DND-41 (cell line): Measurements from ENCODE around the gene ASTN1.

Experiments
- ATAC-seq: fragments of 200-7000 bp; cut with Tn5 transposase; 3 replicates; pipeline ENCODE4 v1.9.1; 2021; ENCODE audit warnings: low read depth; ENCODE audit not compliant: insufficient read depth
- DNase-seq: peaks from one replicate; pipeline ENCODE4 v3.0.0-alpha.2; 2020
- H2AFZ ChIP-seq: 2 replicates; pipeline ENCODE4 v1.6.0; 2012; ENCODE audit warnings: low read depth, low read length
- H3K27ac ChIP-seq: 2 replicates; pipeline ENCODE4 v1.5.1; 2012; ENCODE audit warnings: low read length, inconsistent platforms
- H3K27me3 ChIP-seq: fragments of 200-600 bp; sonication (generic); 2 replicates; pipeline ENCODE4 v1.6.0; 2012; ENCODE audit warnings: low read length, mild to moderate bottlenecking, inconsistent platforms; ENCODE audit not compliant: insufficient read depth, poor library complexity
- H3K36me3 ChIP-seq: 2 replicates; pipeline ENCODE4 v1.5.1; 2012; ENCODE audit warnings: low read length, inconsistent platforms; ENCODE audit not compliant: insufficient read depth
- H3K4me1 ChIP-seq: 2 replicates; pipeline ENCODE4 v1.5.1; 2012; ENCODE audit warnings: mild to moderate bottlenecking, low read length; ENCODE audit not compliant: insufficient read depth
- H3K4me2 ChIP-seq: 2 replicates; pipeline ENCODE4 v1.6.0; 2012; ENCODE audit warnings: mild to moderate bottlenecking, moderate library complexity, low read length, inconsistent platforms; ENCODE audit not compliant: insufficient read depth
- H3K4me3 ChIP-seq, 2 experiments: fragments of 200-600 bp in 1 of 2; shearing (Covaris generic) in 1 of 2; 2 replicates each; pipeline ENCODE4 v1.5.1; 2012 to 2016; ENCODE audit warnings: inconsistent platforms in 2 of 2, low read length in 2 of 2, mild to moderate bottlenecking in 2 of 2, low read depth in 1 of 2, moderate library complexity in 1 of 2
- H3K79me2 ChIP-seq: 2 replicates; pipeline ENCODE4 v1.6.0; 2012; ENCODE audit warnings: low read length, inconsistent platforms; ENCODE audit not compliant: insufficient read depth
- H3K9ac ChIP-seq: 2 replicates; pipeline ENCODE4 v1.6.0; 2012; ENCODE audit warnings: low read depth, mild to moderate bottlenecking, inconsistent platforms, low read length, moderate library complexity
- H3K9me3 ChIP-seq: 2 replicates; pipeline ENCODE4 v1.5.1; 2012; ENCODE audit warnings: low read length, moderate library complexity, mild to moderate bottlenecking, inconsistent platforms; ENCODE audit not compliant: insufficient read depth, severe bottlenecking
- H4K20me1 ChIP-seq: 2 replicates; pipeline ENCODE4 v1.6.0; 2012; ENCODE audit warnings: low read length; ENCODE audit not compliant: insufficient read depth
- EZH2 ChIP-seq: IDR thresholded peaks from 3 replicates; pipeline ENCODE4 v1.6.1; 2012; ENCODE audit warnings: borderline replicate concordance, low read depth, mild to moderate bottlenecking, moderate library complexity, low read length, inconsistent platforms; ENCODE audit not compliant: severe bottlenecking
- TF ChIP-seq, protein P1 (sequence below): IDR thresholded peaks from 2 replicates; pipeline ENCODE4 v1.5.1; 2012; ENCODE audit warnings: borderline replicate concordance, low read length, moderate library complexity, mild to moderate bottlenecking; ENCODE audit not compliant: poor library complexity, severe bottlenecking; ENCODE audit errors: extremely low read depth

The ASTN1 gene

GRCh38 chr1:177185209-177185608, 20.7 kb upstream of the ASTN1 start:
- Histone ChIP-seq H3K9ac (no peak overlapping the region), H4K20me1 (no peaks in the 10 kb centered on the region), H3K36me3 (no peaks in the 10 kb centered on the region), H3K9me3 (no peaks in the 10 kb centered on the region), H3K4me1 (no peaks in the 10 kb centered on the region), H3K4me3 (no peak overlapping the region), H3K4me2 (no peak overlapping the region), H3K27me3 (no peaks in the 10 kb centered on the region), H3K27ac (no peak overlapping the region), H3K79me2 (no peaks in the 10 kb centered on the region), H2AFZ (no peak overlapping the region)
- DNase-seq (no peak), ATAC-seq (no peak)
- TF ChIP-seq, protein P1, sequence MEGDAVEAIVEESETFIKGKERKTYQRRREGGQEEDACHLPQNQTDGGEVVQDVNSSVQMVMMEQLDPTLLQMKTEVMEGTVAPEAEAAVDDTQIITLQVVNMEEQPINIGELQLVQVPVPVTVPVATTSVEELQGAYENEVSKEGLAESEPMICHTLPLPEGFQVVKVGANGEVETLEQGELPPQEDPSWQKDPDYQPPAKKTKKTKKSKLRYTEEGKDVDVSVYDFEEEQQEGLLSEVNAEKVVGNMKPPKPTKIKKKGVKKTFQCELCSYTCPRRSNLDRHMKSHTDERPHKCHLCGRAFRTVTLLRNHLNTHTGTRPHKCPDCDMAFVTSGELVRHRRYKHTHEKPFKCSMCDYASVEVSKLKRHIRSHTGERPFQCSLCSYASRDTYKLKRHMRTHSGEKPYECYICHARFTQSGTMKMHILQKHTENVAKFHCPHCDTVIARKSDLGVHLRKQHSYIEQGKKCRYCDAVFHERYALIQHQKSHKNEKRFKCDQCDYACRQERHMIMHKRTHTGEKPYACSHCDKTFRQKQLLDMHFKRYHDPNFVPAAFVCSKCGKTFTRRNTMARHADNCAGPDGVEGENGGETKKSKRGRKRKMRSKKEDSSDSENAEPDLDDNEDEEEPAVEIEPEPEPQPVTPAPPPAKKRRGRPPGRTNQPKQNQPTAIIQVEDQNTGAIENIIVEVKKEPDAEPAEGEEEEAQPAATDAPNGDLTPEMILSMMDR = peak; percentile 57
- TF ChIP-seq EZH2 = no peak

- H2AFZ ChIP-seq = no peak overlapping the region
- no peak overlapping the region for H3K4me3 ChIP-seq
- no peaks in the 10 kb centered on the region for H3K27me3 ChIP-seq
- H3K36me3 ChIP-seq = no peaks in the 10 kb centered on the region
- H3K4me1 ChIP-seq = no peaks in the 10 kb centered on the region
- no peaks in the 10 kb centered on the region for H3K79me2 ChIP-seq
- DNase-seq (no peak), ATAC-seq (no peak)
- no peaks in the 10 kb centered on the region for H3K9me3 ChIP-seq
- TF ChIP-seq, protein P1 = no peak
- no peak for TF ChIP-seq EZH2
- H3K4me2 ChIP-seq = no peak overlapping the region
- H3K27ac ChIP-seq = no peak overlapping the region
- H3K9ac ChIP-seq = no peak overlapping the region
- H4K20me1 ChIP-seq = no peaks in the 10 kb centered on the region
Measured at GRCh38 chr1:177183836-177184235, 19.3 kb upstream of the ASTN1 start.

GRCh38 chr1:177181631-177182291, 17.2 kb upstream of the ASTN1 start:
- DNase-seq (no peak), ATAC-seq (no peak)
- no peaks in the 10 kb centered on the region for H3K4me1 ChIP-seq
- H3K4me2 ChIP-seq = no peak overlapping the region
- H3K27ac ChIP-seq = no peak overlapping the region
- no peak overlapping the region for H3K9ac ChIP-seq
- no peak overlapping the region for H3K4me3 ChIP-seq
- no peaks in the 10 kb centered on the region for H4K20me1 ChIP-seq
- no peak for TF ChIP-seq EZH2
- TF ChIP-seq, protein P1 = peak; percentile 46
- H3K27me3 ChIP-seq = no peaks in the 10 kb centered on the region
- no peak overlapping the region for H2AFZ ChIP-seq
- H3K9me3 ChIP-seq = no peaks in the 10 kb centered on the region
- H3K79me2 ChIP-seq = no peaks in the 10 kb centered on the region
- H3K36me3 ChIP-seq = no peaks in the 10 kb centered on the region

DNA sequence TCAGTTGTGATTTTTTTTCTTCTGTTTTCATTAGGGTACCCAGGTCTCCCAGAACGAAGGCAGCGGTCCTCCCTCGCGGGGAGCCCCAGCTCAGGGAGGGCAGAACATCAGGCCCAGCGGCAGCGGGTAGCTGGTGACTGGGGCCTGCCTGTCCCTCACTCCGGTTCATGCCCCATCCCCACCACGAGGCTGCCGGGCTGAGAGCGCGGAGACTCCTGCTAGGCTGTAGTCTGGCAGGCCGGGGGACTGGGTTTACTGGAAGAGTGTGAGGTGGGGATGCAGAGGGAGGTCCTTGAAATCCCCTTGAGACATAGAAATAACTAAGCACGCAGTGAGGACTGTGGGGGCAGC, 16.7 kb upstream of the ASTN1 start:
- Histone ChIP-seq H3K27me3 (no peaks in the 10 kb centered on the region), H3K4me1 (no peaks in the 10 kb centered on the region), H3K4me2 (no peak overlapping the region), H3K4me3 (no peak overlapping the region), H3K9me3 (no peaks in the 10 kb centered on the region), H4K20me1 (no peaks in the 10 kb centered on the region), H3K9ac (no peak overlapping the region), H3K79me2 (no peaks in the 10 kb centered on the region), H3K27ac (no peak overlapping the region), H3K36me3 (no peaks in the 10 kb centered on the region), H2AFZ (no peak overlapping the region)
- no peak for TF ChIP-seq EZH2
- TF ChIP-seq, protein P1 = no peak
- ATAC-seq = no peak
- no peak for DNase-seq
